Smooth muscle cell (in vitro differentiated cells): ENCODE results near the gene IRX4. TPM values are rescaled to one million over a fixed set of nuclear protein-coding genes. Genes with fewer than 3 reads are reported as not detected.

Experiments
- DNase-seq: peaks from one replicate; lab custom pipeline; 2025; ENCODE audit not compliant: unreplicated experiment; lab: John Stamatoyannopoulos, UW
- H2AFZ ChIP-seq: fragments of 200-600 bp; sonication (generic); 2 replicates; pipeline ENCODE4 v1.6.0; 2016; ENCODE audit warnings: antibody characterized with exemption, low read depth, mild to moderate bottlenecking
- H3F3A ChIP-seq: fragments of 200-600 bp; sonication (generic); 2 replicates; pipeline ENCODE4 v1.6.0; 2017; ENCODE audit warnings: antibody characterized with exemption, low read depth
- H3K27ac ChIP-seq: fragments of 200-600 bp; sonication (generic); 2 replicates; pipeline ENCODE4 v1.5.1; 2016; ENCODE audit warnings: low read depth, mild to moderate bottlenecking
- H3K27me3 ChIP-seq: fragments of 200-600 bp; sonication (generic); 2 replicates; pipeline ENCODE4 v1.6.1; 2016; ENCODE audit warnings: low read depth, mild to moderate bottlenecking
- H3K36me3 ChIP-seq: fragments of 200-600 bp; sonication (generic); 2 replicates; pipeline ENCODE4 v1.5.1; 2016; ENCODE audit warnings: low read depth
- H3K4me1 ChIP-seq: fragments of 200-600 bp; sonication (generic); 2 replicates; pipeline ENCODE4 v1.5.1; 2016; ENCODE audit warnings: low read depth
- H3K4me2 ChIP-seq: fragments of 200-600 bp; sonication (generic); 2 replicates; pipeline ENCODE4 v1.6.0; 2016; ENCODE audit warnings: mild to moderate bottlenecking
- H3K4me3 ChIP-seq: fragments of 200-600 bp; sonication (generic); 2 replicates; pipeline ENCODE4 v1.5.1; 2016; ENCODE audit warnings: mild to moderate bottlenecking
- H3K79me2 ChIP-seq: fragments of 200-600 bp; sonication (generic); 2 replicates; pipeline ENCODE4 v1.6.0; 2016; ENCODE audit warnings: low read depth, mild to moderate bottlenecking
- H3K9ac ChIP-seq: fragments of 200-600 bp; sonication (generic); 2 replicates; pipeline ENCODE4 v1.6.0; 2016; ENCODE audit warnings: low read depth
- H3K9me3 ChIP-seq: fragments of 200-600 bp; sonication (generic); replicated peaks from 2 replicates; pipeline ENCODE4 v1.5.1; 2016; ENCODE audit warnings: low read depth
- H4K20me1 ChIP-seq: fragments of 200-600 bp; sonication (generic); 2 replicates; pipeline ENCODE4 v1.6.0; 2016; ENCODE audit warnings: low read depth
- WGBS: methylation state at CpG from one replicate; pipeline ENCODE4 v1.1.7; 2016; ENCODE audit warnings: low lambda C conversion rate; 5-methylcytosine and 5-hydroxymethylcytosine counted together
- polyA plus RNA-seq: library from polyadenylated mRNA; unstranded; fragments of >200 nt; fragmentation: Nextera tagmentation; extraction: Ambion mirVana; gene quantifications from 2 replicates; pipeline ENCODE4 v1.2.1, GENCODE V29; 2016
- total RNA-seq: library from RNA; depleted of rRNA; stranded (reverse); fragments of >200 nt; gene quantifications from 2 replicates; pipeline ENCODE4 v1.2.3, GENCODE V29; 2014
- TF ChIP-seq, protein P1 (sequence below): fragments of 200-600 bp; sonication (generic); IDR thresholded peaks from 2 replicates; pipeline ENCODE4 v1.5.1; 2017; ENCODE audit warnings: borderline replicate concordance, mild to moderate bottlenecking, antibody characterized with exemption; ENCODE audit not compliant: insufficient read depth, poor library complexity, severe bottlenecking

The IRX4 gene
- total and polyA plus RNA-seq, 2 experiments from 2014 or later: 0.18 to 0.40 TPM

DNA sequence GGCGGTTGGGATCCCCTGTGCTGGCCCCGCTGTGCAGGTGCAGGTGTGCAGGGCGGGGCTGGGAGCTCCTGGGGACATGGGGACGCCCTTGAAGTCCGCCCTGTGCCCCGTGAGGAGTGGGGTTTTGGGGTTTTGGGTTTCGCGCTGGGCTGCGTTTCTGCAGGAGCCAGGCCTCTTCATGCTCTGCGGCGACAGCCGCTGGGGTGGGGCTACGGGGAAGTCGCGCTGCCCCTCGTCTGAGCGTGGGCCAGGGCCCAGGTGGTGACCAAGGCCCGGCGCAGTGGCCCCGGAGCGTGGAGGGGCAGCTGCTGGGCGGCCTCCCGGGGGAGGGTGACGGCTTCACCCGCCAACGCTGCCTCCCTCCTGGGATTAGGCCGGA lies 47.8 kb upstream of the IRX4 start:
- H3K36me3 ChIP-seq: no peaks in the 10 kb centered on the region
- H3K9me3 ChIP-seq: no peaks in the 10 kb centered on the region
- DNase-seq: no peak
- TF ChIP-seq, protein P1, sequence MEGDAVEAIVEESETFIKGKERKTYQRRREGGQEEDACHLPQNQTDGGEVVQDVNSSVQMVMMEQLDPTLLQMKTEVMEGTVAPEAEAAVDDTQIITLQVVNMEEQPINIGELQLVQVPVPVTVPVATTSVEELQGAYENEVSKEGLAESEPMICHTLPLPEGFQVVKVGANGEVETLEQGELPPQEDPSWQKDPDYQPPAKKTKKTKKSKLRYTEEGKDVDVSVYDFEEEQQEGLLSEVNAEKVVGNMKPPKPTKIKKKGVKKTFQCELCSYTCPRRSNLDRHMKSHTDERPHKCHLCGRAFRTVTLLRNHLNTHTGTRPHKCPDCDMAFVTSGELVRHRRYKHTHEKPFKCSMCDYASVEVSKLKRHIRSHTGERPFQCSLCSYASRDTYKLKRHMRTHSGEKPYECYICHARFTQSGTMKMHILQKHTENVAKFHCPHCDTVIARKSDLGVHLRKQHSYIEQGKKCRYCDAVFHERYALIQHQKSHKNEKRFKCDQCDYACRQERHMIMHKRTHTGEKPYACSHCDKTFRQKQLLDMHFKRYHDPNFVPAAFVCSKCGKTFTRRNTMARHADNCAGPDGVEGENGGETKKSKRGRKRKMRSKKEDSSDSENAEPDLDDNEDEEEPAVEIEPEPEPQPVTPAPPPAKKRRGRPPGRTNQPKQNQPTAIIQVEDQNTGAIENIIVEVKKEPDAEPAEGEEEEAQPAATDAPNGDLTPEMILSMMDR: no peak
- no peaks in the 10 kb centered on the region for H3F3A ChIP-seq
- peak overlapping the region; percentile 56 for H3K4me3 ChIP-seq
- no peak overlapping the region for H3K9ac ChIP-seq
- no peaks in the 10 kb centered on the region for H3K4me1 ChIP-seq
- H3K27me3 ChIP-seq: peaks cover 35% of the 10 kb centered on the region
- WGBS: 28% methylated on average over 20 of the region's 27 CpGs
- no peaks in the 10 kb centered on the region for H3K79me2 ChIP-seq
- peak overlapping the region; percentile 95 for H3K4me2 ChIP-seq
- no peak overlapping the region for H3K27ac ChIP-seq
- H4K20me1 ChIP-seq: no peaks in the 10 kb centered on the region
- H2AFZ ChIP-seq: peak overlapping the region; percentile 87

DNA sequence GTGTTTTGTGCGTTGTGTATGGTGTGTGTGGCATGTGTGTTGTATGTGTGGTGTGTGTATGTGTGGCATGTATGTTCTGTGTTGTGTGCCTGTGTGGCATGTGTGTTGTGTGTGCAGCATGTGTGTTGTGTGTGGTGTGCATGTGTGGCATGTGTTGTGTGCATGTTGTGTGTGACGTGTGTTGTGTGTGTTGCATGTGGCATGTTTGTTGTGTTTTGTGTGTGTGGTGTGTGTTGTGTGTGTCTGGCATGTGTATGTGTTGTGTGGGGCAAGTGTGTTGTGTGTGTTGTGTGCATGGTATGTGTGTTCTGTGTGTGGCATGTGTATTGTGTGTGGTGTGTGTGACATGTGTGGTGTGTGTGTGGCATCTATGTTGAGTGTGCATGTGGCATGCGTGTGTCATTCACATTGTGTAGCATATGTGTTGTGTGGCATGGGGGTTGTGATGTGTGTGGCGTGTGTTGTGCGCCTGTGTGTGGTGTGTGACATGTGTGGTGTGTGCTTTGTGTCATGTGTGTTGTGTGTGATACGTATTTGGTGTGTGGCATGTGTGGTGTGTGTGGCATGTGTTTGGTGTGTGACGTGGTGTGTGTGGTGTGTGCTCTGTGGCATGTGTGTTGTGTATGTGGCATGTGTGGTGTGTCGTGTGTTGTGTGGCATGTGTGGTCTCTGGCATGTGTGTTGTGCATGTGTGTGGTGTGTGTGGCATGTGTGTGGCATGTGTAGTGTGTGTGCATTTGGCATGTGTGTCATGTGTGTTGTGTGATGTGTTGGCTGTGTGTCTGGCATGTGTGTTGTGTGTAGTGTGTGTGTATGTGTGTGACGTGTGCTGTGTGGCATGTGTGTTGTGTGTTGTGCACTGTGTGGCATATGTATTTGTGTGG lies 46.6 kb upstream of the IRX4 start:
- no peak overlapping the region for H3K9ac ChIP-seq
- no peaks in the 10 kb centered on the region for H4K20me1 ChIP-seq
- no peaks in the 10 kb centered on the region for H3K79me2 ChIP-seq

DNA sequence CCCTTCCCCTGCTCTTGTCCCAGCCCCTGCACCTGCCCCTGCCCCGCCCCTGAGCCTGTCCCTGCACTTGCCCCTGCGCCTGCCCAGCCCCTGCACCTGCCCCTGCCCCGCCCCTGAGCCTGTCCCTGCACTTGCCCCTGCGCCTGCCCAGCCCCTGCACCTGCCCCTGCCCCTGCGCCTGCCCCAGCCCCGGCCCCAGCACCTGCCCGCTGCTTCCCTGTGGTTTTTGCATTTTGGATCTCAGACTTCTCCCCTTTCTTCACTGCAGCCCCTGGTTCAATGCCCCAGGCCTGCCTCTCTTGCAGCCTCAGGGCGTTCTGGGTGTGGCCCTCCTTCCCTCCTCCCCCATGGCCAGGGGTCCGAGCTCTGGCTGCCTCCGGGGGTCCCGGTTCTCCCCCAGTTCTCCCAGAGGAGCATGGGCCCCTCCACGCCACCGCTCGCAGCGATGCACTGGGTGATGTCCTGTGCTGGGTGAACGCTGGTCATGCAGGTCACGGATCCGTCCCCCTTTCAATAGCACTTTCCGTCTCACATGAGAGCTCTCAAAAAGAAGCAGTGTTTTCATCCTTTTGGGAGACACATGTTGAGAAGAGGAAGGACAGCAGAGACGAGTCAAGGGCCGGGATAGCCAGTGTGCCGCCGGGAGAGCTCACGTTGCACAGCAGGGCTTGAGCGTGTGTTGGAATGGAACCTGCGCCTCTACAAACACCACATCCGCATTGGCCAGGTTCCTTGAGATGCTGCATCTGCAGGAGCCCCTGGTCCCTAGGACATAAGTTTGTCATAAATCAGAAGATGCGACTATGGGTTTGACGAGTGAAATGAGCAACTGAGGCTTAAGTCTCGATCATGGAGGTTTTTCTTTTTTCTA lies 44.0 kb upstream of the IRX4 start:
- 89% methylated on average over 22 of the region's 30 CpGs for WGBS
- H3K27me3 ChIP-seq: peaks cover 40% of the 10 kb centered on the region
- no peak overlapping the region for H3K4me3 ChIP-seq
- H3K4me2 ChIP-seq: no peak overlapping the region
- no peaks in the 10 kb centered on the region for H3K4me1 ChIP-seq
- no peaks in the 10 kb centered on the region for H3K79me2 ChIP-seq
- no peak overlapping the region for H3K9ac ChIP-seq
- H3F3A ChIP-seq: no peaks in the 10 kb centered on the region
- H4K20me1 ChIP-seq: no peaks in the 10 kb centered on the region
- no peak overlapping the region for H2AFZ ChIP-seq
- no peak for DNase-seq
- H3K27ac ChIP-seq: no peak overlapping the region
- H3K9me3 ChIP-seq: no peaks in the 10 kb centered on the region
- TF ChIP-seq, protein P1: no peak
- H3K36me3 ChIP-seq: no peaks in the 10 kb centered on the region

More for the DNA sequence above, 46.6 kb upstream of the IRX4 start:
- H3F3A ChIP-seq: no peaks in the 10 kb centered on the region
- WGBS: 81% methylated on average over 9 of the region's 9 CpGs
- no peak overlapping the region for H2AFZ ChIP-seq
- no peak for DNase-seq
- no peaks in the 10 kb centered on the region for H3K9me3 ChIP-seq
- no peaks in the 10 kb centered on the region for H3K36me3 ChIP-seq
- TF ChIP-seq, protein P1: no peak
- H3K4me1 ChIP-seq: no peaks in the 10 kb centered on the region
- H3K4me2 ChIP-seq: no peak overlapping the region
- no peak overlapping the region for H3K27ac ChIP-seq
- no peak overlapping the region for H3K4me3 ChIP-seq
- H3K27me3 ChIP-seq: peaks cover 39% of the 10 kb centered on the region
